Heart left ventricle (tissue), 16 donors: Measurements from ENCODE around the gene PTGDR2. TPM values are rescaled to one million over a fixed set of nuclear protein-coding genes. Genes with fewer than 3 reads are reported as not detected.

Source experiments
- ATAC-seq, 4 donors: fragments of 200-7000 bp; cut with Tn5 transposase; one replicate each; pipeline ENCODE4 v1.9.1; 2020 to 2022; ENCODE audit warnings: moderate library complexity in 4 of 4, mild to moderate bottlenecking in 3 of 4, moderate number of reproducible peaks in 1 of 4
- DNase-seq, 5 donors: peaks; one replicate each; pipeline ENCODE4 v3.0.0-alpha.2; 2020
- H3K27ac ChIP-seq, 12 donors: fragments of 200-600 bp; sonication (generic) in 4 of 12; one replicate each; pipeline versions ENCODE4 v1.5.0 to v1.8.0; 2016 to 2022; ENCODE audit warnings: mild to moderate bottlenecking in 2 of 12
- H3K27me3 ChIP-seq, 9 donors: fragments of 200-600 bp; sonication (generic) in 2 of 9; one replicate each; pipeline versions ENCODE4 v1.5.1 to v1.8.0; 2016 to 2022; ENCODE audit warnings: mild to moderate bottlenecking in 3 of 9
- H3K36me3 ChIP-seq, 9 donors: fragments of 200-600 bp; sonication (generic) in 2 of 9; one replicate each; pipeline versions ENCODE4 v1.5.0 to v1.8.0; 2018 to 2022; ENCODE audit warnings: mild to moderate bottlenecking in 2 of 9
- H3K4me1 ChIP-seq, 12 donors: fragments of 200-600 bp; sonication (generic) in 4 of 12; one replicate each; pipeline versions ENCODE4 v1.5.0 to v1.8.0; 2016 to 2022; ENCODE audit warnings: mild to moderate bottlenecking in 3 of 12
- H3K4me3 ChIP-seq, 12 donors: fragments of 200-600 bp; sonication (generic) in 4 of 12; one replicate each; pipeline versions ENCODE4 v1.5.0 to v1.8.0; 2017 to 2022; ENCODE audit warnings: mild to moderate bottlenecking in 9 of 12, moderate library complexity in 4 of 12
- H3K9me3 ChIP-seq, 12 donors: fragments of 200-600 bp; sonication (generic) in 4 of 12; one replicate each; pipeline versions ENCODE4 v1.5.0 to v1.8.0; 2016 to 2022; ENCODE audit warnings: mild to moderate bottlenecking in 1 of 12
- POLR2A ChIP-seq, 2 donors: fragments of 450-650 bp; IDR thresholded peaks; one replicate each; pipeline ENCODE4 v1.6.1; 2017; ENCODE audit warnings: antibody characterized with exemption in 2 of 2, mild to moderate bottlenecking in 2 of 2, moderate library complexity in 2 of 2
- WGBS, 4 donors: extraction: QIAGEN DNeasy Blood & Tissue Kit in 2 of 4; methylation state at CpG; one replicate each; pipeline versions ENCODE4 v1.1.5 to v1.1.7; 2013 to 2018; 5-methylcytosine and 5-hydroxymethylcytosine counted together
- intact Hi-C, 10 donors: fragments of 100-400 bp; cut with DNase I; formaldehyde crosslinking; loops; one replicate each; pipeline versions ENCODE4 v1.11.1 to v1.14.2; 2022
- polyA plus RNA-seq, 2 donors: library from polyadenylated mRNA; stranded (reverse); fragments of 200-250 nt; gene quantifications; one replicate each; pipeline ENCODE4 v1.2.3, GENCODE V29; 2013
- total RNA-seq, 9 donors: library from RNA; depleted of rRNA in 2 of 9; stranded (reverse); fragments of >200 nt in 2 of 9; fragmentation: NEBNext Ultra II Directional in 3 of 9; extraction: Animal tissue kit (Norgen Biotek cat#: 25700) in 3 of 9; gene quantifications; one replicate each; pipeline versions ENCODE4 v1.1.0 to v1.2.4, GENCODE V29; 2016 to 2023
- TF ChIP-seq, protein P1 (sequence below), 12 donors: fragments of 200-600 bp; sonication (generic) in 4 of 12; IDR thresholded peaks; one replicate each; pipeline versions ENCODE4 v1.5.0 to v1.8.0; 2018 to 2022; ENCODE audit warnings: antibody characterized with exemption in 12 of 12, mild to moderate bottlenecking in 5 of 12
- donor health status: ischemic (EF 13 %, LVEDD 7.1; RV severe dilation, severe dysfunction).
- donor health status: healthy with polysubstance abuse.
- donor health status: DM: no; HTN: yes; CAD: no.
- donor health status: DM: no; HTN: no; CAD: no.
- donor health status: ischemic (EF 25% LVEDD 6.9; RV normal size, moderate dysfunction).
- donor health status: ischemic (EF 25% LVEDD 5.7; RV mildly dilated, moderate dysfunction).
- donor health status: healthy.
- donor health status: DM: yes; HTN: yes; CAD: no.
- donor health status: ischemic (EF 35%, LVEDD 5.7; RV mildly dilated, moderate dysfunction).
- donor health status: nonischemic (EF 11% LVEDD 7.7; RV severe dilation, severe dysfunction).
- donor health status: DM: yes; HTN: yes; CAD: no.
- donor health status: PGD.
- donor health status: ischemic (EF 29% LVEDD 5.4; RV normal size, mild dysfunction).
- donor health status: nonischemic (EF 23%, LVEDD 6.1; RV moderate dilation, normal function).

Gene PTGDR2
- total and polyA plus RNA-seq, 11 donors = 0.61 to 7.9 (median 1.4) TPM

- 89 to 93% (median 91%) methylated on average over 5 of the region's 5 CpGs for WGBS, 4 donors
- intact Hi-C loops = loop anchor here in 3 of 10 donors (5.0 kb wide), 2 partner anchors 38 to 43 kb away; partner anchors contain the start of gene CCDC86 (in 2 of the 3)
- Histone ChIP-seq H3K27me3 (no peaks in the 10 kb centered on the region), H3K9me3 (no peaks in the 10 kb centered on the region), H3K4me3 (no peak overlapping the region), H3K36me3 (peaks cover 0 to 32% (median 14%) of the 10 kb centered on the region in 9 donors), H3K27ac (peak overlapping the region in 2 of 12 donors; percentile 65 to 77), H3K4me1 (peaks cover 0 to 25% (median 6%) of the 10 kb centered on the region in 12 donors)
- no peak for DNase-seq
- no peak for ATAC-seq
- TF ChIP-seq, protein P1, sequence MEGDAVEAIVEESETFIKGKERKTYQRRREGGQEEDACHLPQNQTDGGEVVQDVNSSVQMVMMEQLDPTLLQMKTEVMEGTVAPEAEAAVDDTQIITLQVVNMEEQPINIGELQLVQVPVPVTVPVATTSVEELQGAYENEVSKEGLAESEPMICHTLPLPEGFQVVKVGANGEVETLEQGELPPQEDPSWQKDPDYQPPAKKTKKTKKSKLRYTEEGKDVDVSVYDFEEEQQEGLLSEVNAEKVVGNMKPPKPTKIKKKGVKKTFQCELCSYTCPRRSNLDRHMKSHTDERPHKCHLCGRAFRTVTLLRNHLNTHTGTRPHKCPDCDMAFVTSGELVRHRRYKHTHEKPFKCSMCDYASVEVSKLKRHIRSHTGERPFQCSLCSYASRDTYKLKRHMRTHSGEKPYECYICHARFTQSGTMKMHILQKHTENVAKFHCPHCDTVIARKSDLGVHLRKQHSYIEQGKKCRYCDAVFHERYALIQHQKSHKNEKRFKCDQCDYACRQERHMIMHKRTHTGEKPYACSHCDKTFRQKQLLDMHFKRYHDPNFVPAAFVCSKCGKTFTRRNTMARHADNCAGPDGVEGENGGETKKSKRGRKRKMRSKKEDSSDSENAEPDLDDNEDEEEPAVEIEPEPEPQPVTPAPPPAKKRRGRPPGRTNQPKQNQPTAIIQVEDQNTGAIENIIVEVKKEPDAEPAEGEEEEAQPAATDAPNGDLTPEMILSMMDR (IDR thresholded peaks at IDR 0.05) = no peak
- no peak for TF ChIP-seq POLR2A (IDR thresholded peaks at IDR 0.05)
Measured at GRCh38 chr11:60879971-60880588, 24.3 kb upstream of the PTGDR2 start.

- H3K4me1 ChIP-seq = peaks cover 0 to 32% (median 6%) of the 10 kb centered on the region in 12 donors
- no peaks in the 10 kb centered on the region for H3K27me3 ChIP-seq
- ATAC-seq = no peak
- 85 to 94% (median 91%) methylated on average over 1 of the region's 1 CpG for WGBS, 4 donors
- peak overlapping the region in 11 of 12 donors; percentile 15 to 89 (median 53) for H3K27ac ChIP-seq
- DNase-seq = no peak
- H3K4me3 ChIP-seq = no peak overlapping the region
- peaks cover 0 to 32% (median 14%) of the 10 kb centered on the region in 9 donors for H3K36me3 ChIP-seq
- intact Hi-C loops = loop anchor here in 3 of 10 donors (5.0 kb wide), 2 partner anchors 37 to 42 kb away; partner anchors contain the start of gene CCDC86 (in 2 of the 3)
- H3K9me3 ChIP-seq = no peaks in the 10 kb centered on the region
- TF ChIP-seq, protein P1 (IDR thresholded peaks at IDR 0.05) = no peak
- TF ChIP-seq POLR2A (IDR thresholded peaks at IDR 0.05) = no peak
Measured at GRCh38 chr11:60879104-60879503, 23.4 kb upstream of the PTGDR2 start.

- DNase-seq (peak in 1 of 5 donors; percentile 39), ATAC-seq (peak; percentile 63 to 84 (median 73))
- intact Hi-C loops = loop anchor here in 3 of 10 donors (5.0 kb wide), 2 partner anchors 36 to 41 kb away; partner anchors contain the start of gene CCDC86 (in 2 of the 3)
- Histone ChIP-seq H3K9me3 (no peaks in the 10 kb centered on the region), H3K27me3 (no peaks in the 10 kb centered on the region), H3K36me3 (peaks cover 0 to 32% (median 14%) of the 10 kb centered on the region in 9 donors), H3K4me1 (peaks cover 0 to 32% (median 6%) of the 10 kb centered on the region in 12 donors), H3K4me3 (no peak overlapping the region), H3K27ac (peak overlapping the region; percentile 15 to 89 (median 58))
- WGBS, 4 donors = 50 to 73% (median 59%) methylated on average over 5 of the region's 5 CpGs
- TF ChIP-seq, protein P1 (IDR thresholded peaks at IDR 0.05) = no peak
- no peak for TF ChIP-seq POLR2A (IDR thresholded peaks at IDR 0.05)
Measured at GRCh38 chr11:60878245-60879101, 22.7 kb upstream of the PTGDR2 start.

DNA sequence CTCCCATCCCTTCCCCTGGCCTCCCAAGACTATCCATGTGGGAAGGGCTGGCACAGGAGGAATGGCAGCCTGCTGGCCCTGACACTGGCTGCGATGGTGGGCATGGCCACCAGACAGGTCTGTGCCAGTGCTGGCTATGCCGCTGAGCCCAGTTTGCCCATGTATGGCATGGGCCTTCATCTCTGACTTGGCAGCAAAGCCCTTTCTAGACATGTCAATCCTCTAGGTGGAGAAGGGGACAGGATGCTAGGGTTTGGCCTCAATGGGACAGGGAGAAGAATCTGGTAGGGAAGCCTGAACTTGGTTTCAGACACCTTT is 20.4 kb upstream of the PTGDR2 start:
- intact Hi-C loops = loop anchor here in 3 of 10 donors (5.0 kb wide), 2 partner anchors 34 to 39 kb away; partner anchors contain the start of gene CCDC86 (in 2 of the 3)

More for the DNA sequence above, 20.4 kb upstream of the PTGDR2 start:
- Histone ChIP-seq H3K27me3 (no peaks in the 10 kb centered on the region), H3K4me3 (no peak overlapping the region), H3K36me3 (peaks cover 0 to 23% (median 10%) of the 10 kb centered on the region in 9 donors), H3K27ac (peak overlapping the region in 1 of 12 donors; percentile 14), H3K9me3 (no peaks in the 10 kb centered on the region), H3K4me1 (peaks cover 5 to 55% (median 22%) of the 10 kb centered on the region in 12 donors)
- 90 to 100% (median 98%) methylated on average over 2 of the region's 2 CpGs; no CpG with 5 or more reads in 1 of the 4 donors for WGBS, 4 donors
- DNase-seq (peak in 1 of 5 donors; percentile 12), ATAC-seq (no peak)
- TF ChIP-seq, protein P1 (IDR thresholded peaks at IDR 0.05) = no peak
- no peak for TF ChIP-seq POLR2A (IDR thresholded peaks at IDR 0.05)
